Uterus (tissue), 2 donors: Measurements from ENCODE around the gene OPCML.

ENCODE experiments used
- CTCF ChIP-seq, 4 experiments: fragments of 200-600 bp in 2 of 4; fragments of 450-650 bp in 2 of 4; sonication (generic) in 2 of 4; IDR thresholded peaks; one replicate each; pipeline ENCODE4 v1.5.1; 2016 to 2019; ENCODE audit warnings: antibody characterized with exemption in 4 of 4, mild to moderate bottlenecking in 2 of 4, moderate library complexity in 1 of 4
- POLR2A ChIP-seq, 2 donors: fragments of 450-650 bp; IDR thresholded peaks; one replicate each; pipeline ENCODE4 v1.6.1; 2016; ENCODE audit warnings: antibody characterized with exemption in 2 of 2, mild to moderate bottlenecking in 1 of 2, moderate library complexity in 1 of 2

GRCh38 chr11:132935383-132935782 lies 596.9 kb downstream of the OPCML start:
- TF ChIP-seq POLR2A (IDR thresholded peaks at IDR 0.05) (no peak), CTCF (IDR thresholded peaks at IDR 0.05) (no peak)
